GM12878 (cell line): ENCODE measurements around the gene COL24A1. TPM values are rescaled to one million over a fixed set of nuclear protein-coding genes. Genes with fewer than 3 reads are reported as not detected.

ENCODE experiments used
- ATAC-seq: fragments of 200-7000 bp; cut with Tn5 transposase; 3 replicates; pipeline ENCODE4 v1.9.1; 2020; ENCODE audit warnings: mild to moderate bottlenecking, moderate library complexity
- BruUV-seq: library from RNA; stranded (reverse); fragments of 400-500 nt; replicated peaks from 2 replicates; lab custom pipeline; 2021; lab: Mats Ljungman, UMichigan
- CTCF ChIA-PET: fragments of 300-600 bp; sonication (Branson Sonifier 250); formaldehyde crosslinking; extraction: SDS; loops from one replicate; lab custom pipeline; 2021; ENCODE audit warnings: inconsistent platforms; lab: Yijun Ruan, JAX
- POLR2A ChIA-PET: fragments of 350-600 bp; formaldehyde crosslinking; extraction: SDS; loops from one replicate; lab custom pipeline; 2021; ENCODE audit warnings: inconsistent platforms; lab: Charles Lee
- RAD21 ChIA-PET: fragments of 300-600 bp; sonication (Branson Sonifier 250); formaldehyde crosslinking; loops from one replicate; lab custom pipeline; 2023; ENCODE audit warnings: antibody characterized with exemption; ENCODE audit not compliant: unreplicated experiment; lab: Charles Lee
- SMC1A ChIA-PET: fragments of 300-600 bp; sonication (Branson Sonifier 250); formaldehyde crosslinking; loops from one replicate; lab custom pipeline; 2023; ENCODE audit not compliant: unreplicated experiment, uncharacterized antibody; lab: Charles Lee
- DNase-seq: peaks from one replicate; pipeline ENCODE4 v3.0.0-alpha.2; 2011; ENCODE audit warnings: low read depth, low spot score
- FAIRE-seq: peaks from 3 replicates; lab custom pipeline; 2011; peaks lifted over from hg19 to GRCh38; lab: Jason Lieb, UNC
- H2AFZ ChIP-seq: 2 replicates; pipeline ENCODE4 v1.6.0; 2011; ENCODE audit warnings: low read depth, low read length, control low read depth; ENCODE audit not compliant: control insufficient read depth
- H3K27ac ChIP-seq: 2 replicates; pipeline ENCODE4 v1.5.1; 2011; ENCODE audit warnings: control low read depth; ENCODE audit not compliant: control insufficient read depth, insufficient read depth
- H3K27me3 ChIP-seq, 2 experiments: replicated peaks in 1 of 2; 2 replicates each; pipeline versions ENCODE4 v1.6.0 to v1.6.1; 2011; ENCODE audit warnings: low read length in 1 of 2; ENCODE audit not compliant: control insufficient read depth in 2 of 2, insufficient read depth in 2 of 2
- H3K36me3 ChIP-seq, 2 experiments: 2 replicates each; pipeline ENCODE4 v1.5.1; 2011; ENCODE audit warnings: low read length in 1 of 2; ENCODE audit not compliant: control insufficient read depth in 2 of 2, insufficient read depth in 2 of 2
- H3K4me1 ChIP-seq: 2 replicates; pipeline ENCODE4 v1.6.1; 2011; ENCODE audit warnings: mild to moderate bottlenecking, low read length, moderate library complexity, mixed read lengths; ENCODE audit not compliant: control insufficient read depth, insufficient read depth
- H3K4me2 ChIP-seq: 2 replicates; pipeline ENCODE4 v1.6.0; 2011; ENCODE audit warnings: control low read depth; ENCODE audit not compliant: control insufficient read depth, insufficient read depth
- H3K4me3 ChIP-seq: fragments of 200-600 bp; sonication (generic); 2 replicates; pipeline ENCODE4 v1.5.1; 2016
- H3K79me2 ChIP-seq: 2 replicates; pipeline ENCODE4 v1.6.0; 2011; ENCODE audit warnings: low read length; ENCODE audit not compliant: control insufficient read depth, insufficient read depth
- H3K9ac ChIP-seq: 2 replicates; pipeline ENCODE4 v1.8.0; 2011; ENCODE audit warnings: low read length, control low read depth, mixed read lengths; ENCODE audit not compliant: control insufficient read depth, insufficient read depth
- H3K9me3 ChIP-seq: replicated peaks from 3 replicates; pipeline ENCODE4 v1.5.1; 2011; ENCODE audit warnings: mild to moderate bottlenecking, low read length; ENCODE audit not compliant: control insufficient read depth, insufficient read depth
- H4K20me1 ChIP-seq: 2 replicates; pipeline ENCODE4 v1.6.0; 2011; ENCODE audit not compliant: control insufficient read depth, insufficient read depth
- ASH2L ChIP-seq: fragments of 300-600, 200-600 bp; sonication (generic); IDR thresholded peaks from 2 replicates; pipeline ENCODE4 v1.6.1; 2017; ENCODE audit warnings: low read depth, mild to moderate bottlenecking, borderline replicate concordance
- BACH1 ChIP-seq: fragments of 450-650 bp; IDR thresholded peaks from 2 replicates; pipeline ENCODE4 v1.6.1; 2017; ENCODE audit warnings: mild to moderate bottlenecking, borderline replicate concordance
- CBFB ChIP-seq: IDR thresholded peaks from 2 replicates; pipeline ENCODE4 v1.6.1; 2016; ENCODE audit warnings: antibody characterized with exemption, low read depth
- CEBPB ChIP-seq, 2 experiments: fragments of 150-350 bp in 1 of 2; IDR thresholded peaks; 2 replicates each; pipeline ENCODE4 v1.6.1; 2012 to 2014; ENCODE audit warnings: low read depth in 2 of 2, low read length in 2 of 2, borderline replicate concordance in 1 of 2, inconsistent platforms in 1 of 2
- ETV6 ChIP-seq, 2 experiments: fragments of 450-650 bp in 1 of 2; IDR thresholded peaks in 1 of 2; conservative IDR thresholded peaks in 1 of 2; 2 replicates each; pipeline ENCODE4 v1.6.1; 2014; ENCODE audit warnings: antibody characterized with exemption in 1 of 2, borderline replicate concordance in 1 of 2, low read depth in 1 of 2, mild to moderate bottlenecking in 1 of 2, moderate library complexity in 1 of 2
- EZH2 ChIP-seq: IDR thresholded peaks from 2 replicates; pipeline ENCODE4 v1.6.1; 2012; ENCODE audit warnings: low read depth, mild to moderate bottlenecking, control low read depth, inconsistent platforms, low read length, borderline replicate concordance; ENCODE audit not compliant: control insufficient read depth
- HCFC1 ChIP-seq: fragments of 150-350 bp; IDR thresholded peaks from 2 replicates; pipeline ENCODE4 v1.6.1; 2014; ENCODE audit warnings: low read length
- JUNB ChIP-seq: IDR thresholded peaks from 2 replicates; pipeline ENCODE4 v1.6.1; 2016; ENCODE audit warnings: antibody characterized with exemption, mild to moderate bottlenecking
- KDM1A ChIP-seq: fragments of 200-600 bp; sonication (generic); IDR thresholded peaks from 2 replicates; pipeline ENCODE4 v1.6.1; 2016; ENCODE audit warnings: borderline replicate concordance
- MXI1 ChIP-seq: fragments of 150-350 bp; IDR thresholded peaks from 2 replicates; pipeline ENCODE4 v1.6.1; 2011; ENCODE audit warnings: low read depth, mild to moderate bottlenecking, inconsistent platforms, low read length, improper control_type of control experiment
- NRF1 ChIP-seq: conservative IDR thresholded peaks from 2 replicates; pipeline ENCODE4 v1.6.1; 2011; ENCODE audit warnings: mild to moderate bottlenecking, low read depth, low read length, improper control_type of control experiment
- POLR2AphosphoS2 ChIP-seq: IDR thresholded peaks from 2 replicates; pipeline ENCODE4 v1.6.1; 2011; ENCODE audit warnings: low read depth, mild to moderate bottlenecking, low read length, improper control_type of control experiment, moderate library complexity
- RB1 ChIP-seq: fragments of 450-650 bp; formaldehyde crosslinking; IDR thresholded peaks from 2 replicates; pipeline ENCODE4 v1.6.1; 2017; ENCODE audit warnings: mild to moderate bottlenecking, borderline replicate concordance
- RCOR1 ChIP-seq: conservative IDR thresholded peaks from 2 replicates; pipeline ENCODE4 v1.6.1; 2012; ENCODE audit warnings: low read depth, low read length, improper control_type of control experiment
- SP1 ChIP-seq: IDR thresholded peaks from one replicate; pipeline ENCODE4 v1.6.1; 2011; ENCODE audit warnings: low read depth, low read length
- SREBF2 ChIP-seq: IDR thresholded peaks from 2 replicates; pipeline ENCODE4 v1.6.1; 2012; ENCODE audit warnings: mild to moderate bottlenecking, low read length
- YY1 ChIP-seq: IDR thresholded peaks from 2 replicates; pipeline ENCODE4 v1.6.1; 2011; ENCODE audit warnings: low read depth, mild to moderate bottlenecking, low read length
- ZNF207 ChIP-seq: fragments of 450-650 bp; IDR thresholded peaks from 2 replicates; pipeline ENCODE4 v1.6.1; 2014; ENCODE audit warnings: antibody characterized with exemption, mild to moderate bottlenecking, borderline replicate concordance
- ZNF24 ChIP-seq: fragments of 450-650 bp; IDR thresholded peaks from 2 replicates; pipeline ENCODE4 v1.6.1; 2017; ENCODE audit warnings: antibody characterized with exemption, mild to moderate bottlenecking
- WGBS: methylation state at CpG from one replicate; pipeline ENCODE4 v1.1.6; 2016; ENCODE audit warnings: low lambda C conversion rate; ENCODE audit not compliant: insufficient replicate concordance, insufficient coverage; ENCODE audit errors: missing lambda C conversion rate; 5-methylcytosine and 5-hydroxymethylcytosine counted together
- in situ Hi-C: fragments of 300-500 bp; cut with MboI; formaldehyde crosslinking; loops from 9 replicates; pipeline ENCODE4 v1.14.3; 2018; ENCODE audit warnings: mixed read lengths
- intact Hi-C: fragments of 100-400 bp; cut with micrococcal nuclease; formaldehyde crosslinking; loops from one replicate; pipeline ENCODE4 v1.14.2; 2022; ENCODE audit not compliant: unreplicated experiment
- polyA plus RNA-seq, 11 experiments: library from polyadenylated mRNA; depleted of rRNA in 4 of 11; unstranded in 6 of 11; stranded (reverse) in 5 of 11; fragments of >200 nt; fragmentation: Nextera tagmentation in 4 of 11; fragmentation: Illumina TruSeq in 1 of 11; extraction: Ambion mirVana in 4 of 11; extraction: Trizol in 1 of 11; gene quantifications; 1 replicate in 1 of 11; 2 replicates in 10 of 11; pipeline versions ENCODE4 v1.2.1 to v1.2.3, GENCODE V29; 2011 to 2016; ENCODE audit warnings: inconsistent platforms in 2 of 11, missing spikeins in 2 of 11, low read depth in 1 of 11
- total RNA-seq, 4 experiments: library from RNA; depleted of rRNA in 3 of 4; stranded (reverse); fragments of >200 nt in 3 of 4; fragmentation: Illumina TruSeq in 1 of 4; extraction: Trizol in 1 of 4; gene quantifications; 2 replicates each; pipeline versions ENCODE4 v1.2.1 to v1.2.3, GENCODE V29; 2013 to 2021
- TF ChIP-seq, protein P1 (sequence below): IDR thresholded peaks from 2 replicates; pipeline ENCODE4 v1.6.1; 2011; ENCODE audit warnings: low read depth, mild to moderate bottlenecking, low read length, moderate library complexity, borderline replicate concordance; ENCODE audit errors: extremely low read depth

Gene COL24A1
- total and polyA plus RNA-seq, 10 of the 15 experiments (the other 5 are each of a cell fraction or from before 2014, with no cell fraction given), result 0.19 to 4.1 (median 2.0) TPM

DNA sequence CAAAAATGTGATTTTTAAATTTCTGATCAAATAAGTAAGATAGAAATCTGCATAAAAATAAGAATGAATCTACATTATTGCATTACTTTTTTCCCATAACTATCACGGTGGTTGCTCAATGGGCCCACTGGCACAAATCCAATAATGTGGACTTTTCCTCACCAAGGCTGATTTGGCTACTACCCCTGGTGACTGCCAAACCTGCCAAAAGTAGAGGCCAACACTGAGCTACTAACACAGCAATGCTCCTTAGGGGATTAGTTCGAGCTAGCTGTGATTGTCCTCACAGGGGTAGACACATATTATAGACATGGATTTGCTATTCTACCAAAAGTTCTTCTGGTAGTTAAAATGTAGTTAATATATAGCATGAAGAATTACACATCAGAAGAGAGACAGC, 340.7 kb downstream of the COL24A1 start:
- intact Hi-C loops (loop anchor here (2.0 kb wide), 1 partner anchor 77 kb away; no protein-coding TSS in a partner anchor), in situ Hi-C loops (no loop called here)
- BruUV-seq, result no TSS peak
- TF ChIP-seq NRF1, result no peak
- no peak for TF ChIP-seq ZNF24
- no peak for TF ChIP-seq CEBPB (IDR thresholded peaks at IDR 0.05; ENCODE audit: borderline replicate concordance in 1 of 2, low read depth in 2 of 2, low read length in 2 of 2)
- TF ChIP-seq RCOR1, result no peak
- TF ChIP-seq HCFC1, result no peak
- TF ChIP-seq MXI1, result no peak
- TF ChIP-seq POLR2AphosphoS2, result no peak
- TF ChIP-seq SREBF2, result no peak
- TF ChIP-seq EZH2, result no peak
- TF ChIP-seq, protein P1, sequence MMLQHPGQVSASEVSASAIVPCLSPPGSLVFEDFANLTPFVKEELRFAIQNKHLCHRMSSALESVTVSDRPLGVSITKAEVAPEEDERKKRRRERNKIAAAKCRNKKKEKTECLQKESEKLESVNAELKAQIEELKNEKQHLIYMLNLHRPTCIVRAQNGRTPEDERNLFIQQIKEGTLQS, result no peak
- TF ChIP-seq ASH2L, result no peak
- TF ChIP-seq YY1, result no peak
- TF ChIP-seq ETV6 (conservative IDR thresholded peaks at IDR 0.05 in 1 of 2, IDR thresholded peaks at IDR 0.05 in 1 of 2; ENCODE audit: borderline replicate concordance in 1 of 2, low read depth in 1 of 2), result no peak
- no peak for TF ChIP-seq BACH1
- no peak for TF ChIP-seq KDM1A
- TF ChIP-seq ZNF207, result no peak
- no peak for TF ChIP-seq RB1
- TF ChIP-seq SP1, result no peak
- no peak for TF ChIP-seq CBFB
- no peak for TF ChIP-seq JUNB
- ChIA-PET CTCF (no interaction called here), SMC1A (interaction anchor here (1.3 kb wide), 1 partner anchor 32 kb away, joined by 3 read pairs; no protein-coding TSS in a partner anchor), RAD21 (no interaction called here), POLR2A (no interaction called here)
- no peaks in the 10 kb centered on the region; the same call in 2 of the 3 replicates for H3K9me3 ChIP-seq
- no peak overlapping the region for H3K27ac ChIP-seq
- no peaks in the 10 kb centered on the region for H3K4me1 ChIP-seq
- H4K20me1 ChIP-seq, result no peaks in the 10 kb centered on the region
- no peak overlapping the region for H3K4me2 ChIP-seq
- no peak overlapping the region for H3K9ac ChIP-seq
- H3K4me3 ChIP-seq, result no peak overlapping the region
- no peaks in the 10 kb centered on the region for H3K36me3 ChIP-seq
- WGBS, result 70% methylated on average over 2 of the region's 2 CpGs
- no peak for FAIRE-seq
- H3K27me3 ChIP-seq, result no peaks in the 10 kb centered on the region
- no peaks in the 10 kb centered on the region for H3K79me2 ChIP-seq
- no peak for ATAC-seq
- no peak for DNase-seq
- H2AFZ ChIP-seq, result no peak overlapping the region
